Activated CD8-positive, alpha-beta memory T cell treated with anti-CD3 and anti-CD28 coated beads for 1 hour (primary cell): ENCODE data around the gene SLC43A2.

Source experiments
- DNase-seq, 2 donors: peaks; one replicate each; pipeline ENCODE4 v3.0.0-alpha.2; 2020; ENCODE audit warnings: low read depth in 1 of 2; ENCODE audit errors: extremely low read depth in 1 of 2

The SLC43A2 gene

GRCh38 chr17:1644493-1645206 is 16.0 kb upstream of the SLC43A2 start:
- no peak for DNase-seq

GRCh38 chr17:1643999-1644492 is 15.4 kb upstream of the SLC43A2 start:
- DNase-seq, result no peak

- peak; percentile 38 to 49 for DNase-seq
Measured at GRCh38 chr17:1643293-1643998, 14.8 kb upstream of the SLC43A2 start.

GRCh38 chr17:1641065-1641403 is 12.4 kb upstream of the SLC43A2 start:
- DNase-seq, result no peak

- DNase-seq, result no peak
Measured at GRCh38 chr17:1640329-1641064, 11.9 kb upstream of the SLC43A2 start.

- DNase-seq, result no peak
Measured at GRCh38 chr17:1639549-1640180, 11.0 kb upstream of the SLC43A2 start.

GRCh38 chr17:1638624-1639300 is 10.1 kb upstream of the SLC43A2 start:
- no peak for DNase-seq

- no peak for DNase-seq
Measured at GRCh38 chr17:1638171-1638590, 9.5 kb upstream of the SLC43A2 start.

- no peak for DNase-seq
Measured at GRCh38 chr17:1636732-1637285, 8.2 kb upstream of the SLC43A2 start.

GRCh38 chr17:1635675-1636465 is 7.2 kb upstream of the SLC43A2 start:
- no peak for DNase-seq

- DNase-seq, result no peak
Measured at GRCh38 chr17:1634841-1635650, 6.4 kb upstream of the SLC43A2 start.

GRCh38 chr17:1630662-1631061 is 2.0 kb upstream of the SLC43A2 start:
- no peak for DNase-seq

- DNase-seq, result peak; percentile 29 to 48
Measured at GRCh38 chr17:1629504-1630310, 1.1 kb upstream of the SLC43A2 start.

GRCh38 chr17:1628856-1629503 is 346 bp upstream of the SLC43A2 start:
- peak; percentile 68 to 81 for DNase-seq

- no peak for DNase-seq
Measured at GRCh38 chr17:1627182-1627981, 1.3 kb downstream of the SLC43A2 start.

GRCh38 chr17:1626333-1626732 is 2.3 kb downstream of the SLC43A2 start:
- no peak for DNase-seq

- DNase-seq, result no peak
Measured at GRCh38 chr17:1625581-1625980, 3.1 kb downstream of the SLC43A2 start.
